Stromal cell of bone marrow (primary cell): ENCODE data around the gene RNF11.
"Not testable (repeated sequence)": the region's sequence is repeated elsewhere in the genome, so short reads cannot be mapped to it uniquely, and the experiment has no call there.

Experiments
- DNase-seq: peaks from one replicate; pipeline ENCODE4 v3.0.0-alpha.2; 2012; ENCODE audit warnings: low read depth

The RNF11 gene

GRCh38 chr1:51228471-51228870 lies 7.6 kb upstream of the RNF11 start:
- DNase-seq, result not testable (repeated sequence)

- no peak for DNase-seq
These were observed 5.5 kb upstream of the RNF11 start for GRCh38 chr1:51230501-51231078.

DNA sequence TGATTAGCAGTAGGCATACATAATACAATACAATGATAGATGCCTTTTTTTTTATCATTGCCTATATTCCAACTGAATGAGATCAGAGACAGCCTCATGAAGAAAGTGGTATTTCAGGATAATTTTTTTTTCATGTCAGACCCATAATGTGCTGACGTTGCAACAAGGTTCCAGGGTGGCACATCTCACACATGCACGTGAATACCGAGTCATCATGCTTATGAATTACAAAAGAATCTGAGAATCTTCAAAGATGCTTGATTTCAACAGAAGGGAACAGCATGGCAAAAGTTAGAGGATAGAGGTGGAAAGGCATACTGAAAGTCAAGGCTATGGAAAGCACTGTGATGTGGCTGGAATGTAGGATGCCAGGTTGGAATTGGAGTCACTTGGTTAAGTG lies 5.0 kb upstream of the RNF11 start:
- no peak for DNase-seq

GRCh38 chr1:51231896-51232295 lies 4.2 kb upstream of the RNF11 start:
- DNase-seq, result no peak

DNA sequence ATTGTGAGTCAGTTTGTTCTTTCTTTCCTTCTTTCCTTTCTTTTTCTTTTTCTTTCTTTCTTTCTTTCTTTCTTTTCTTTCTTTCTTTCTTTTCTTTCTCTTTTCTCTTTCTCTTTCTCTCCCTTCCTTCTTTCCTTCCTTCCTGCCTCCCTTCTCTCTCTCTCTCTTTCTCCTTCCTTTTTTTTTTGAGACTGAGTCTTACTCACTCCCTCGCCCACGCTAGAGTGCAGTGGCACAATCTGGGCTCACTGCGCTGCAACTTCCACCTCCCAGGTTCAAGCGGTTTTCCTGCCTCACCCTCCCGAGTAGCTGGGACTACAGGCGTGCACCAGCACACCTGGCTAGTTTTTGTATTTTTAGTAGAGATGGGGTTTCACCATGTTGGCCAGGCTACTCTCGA lies 1.8 kb upstream of the RNF11 start:
- not testable (repeated sequence) for DNase-seq

GRCh38 chr1:51234721-51235425 lies 1.2 kb upstream of the RNF11 start:
- DNase-seq, result no peak

- DNase-seq, result no peak
These were observed 668 bp downstream of the RNF11 start for GRCh38 chr1:51236531-51237350.

DNA sequence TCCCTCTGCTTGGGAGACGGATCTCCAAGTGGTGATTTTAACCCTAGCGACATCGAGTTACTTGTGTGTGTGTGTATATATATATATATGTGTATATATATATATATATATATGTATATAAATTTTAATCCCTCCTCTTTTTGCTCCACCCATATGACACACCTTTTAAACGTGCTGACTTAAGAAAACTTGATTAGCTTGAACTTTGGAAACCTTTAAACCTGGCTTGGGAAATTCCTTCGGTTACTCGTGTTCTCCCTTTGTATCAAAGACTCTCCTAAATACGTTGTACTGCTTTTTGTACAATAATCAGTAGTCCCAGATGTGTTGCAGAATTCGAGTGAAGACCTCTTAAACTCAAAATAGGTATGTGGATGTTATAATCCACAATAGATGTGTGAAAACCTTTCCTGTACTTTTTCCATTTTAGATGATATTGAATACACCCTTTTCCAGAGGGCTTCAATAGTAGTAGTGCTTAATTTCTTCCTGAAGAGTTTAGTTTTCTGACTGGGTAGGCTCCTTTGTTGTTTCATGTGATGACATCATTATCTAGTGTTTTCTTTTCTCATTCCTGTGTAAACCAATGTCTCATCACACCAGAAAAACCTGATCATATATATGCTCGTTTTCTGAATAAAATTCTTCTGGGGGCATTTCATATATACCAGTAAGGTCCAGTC lies 1.4 kb downstream of the RNF11 start:
- no peak for DNase-seq

- DNase-seq, result no peak
These were observed 1.9 kb downstream of the RNF11 start for GRCh38 chr1:51238034-51238403.

- no peak for DNase-seq
These were observed 4.0 kb downstream of the RNF11 start for GRCh38 chr1:51240084-51240483.

- DNase-seq, result no peak
These were observed 5.0 kb downstream of the RNF11 start for GRCh38 chr1:51241119-51241518.

GRCh38 chr1:51242546-51242945 lies 6.5 kb downstream of the RNF11 start:
- no peak for DNase-seq

- DNase-seq, result no peak
These were observed 10.9 kb downstream of the RNF11 start for GRCh38 chr1:51247022-51247421.

GRCh38 chr1:51247499-51247898 lies 11.4 kb downstream of the RNF11 start:
- no peak for DNase-seq

- no peak for DNase-seq
These were observed 13.4 kb downstream of the RNF11 start for GRCh38 chr1:51249445-51249844.

GRCh38 chr1:51250729-51251128 lies 14.7 kb downstream of the RNF11 start:
- DNase-seq, result not testable (repeated sequence)

- DNase-seq, result not testable (repeated sequence)
These were observed 15.1 kb downstream of the RNF11 start for GRCh38 chr1:51251165-51251564.

- DNase-seq, result no peak
These were observed 16.3 kb downstream of the RNF11 start for GRCh38 chr1:51252366-51252765.

- no peak for DNase-seq
These were observed 17.6 kb downstream of the RNF11 start for GRCh38 chr1:51253691-51254090.

DNA sequence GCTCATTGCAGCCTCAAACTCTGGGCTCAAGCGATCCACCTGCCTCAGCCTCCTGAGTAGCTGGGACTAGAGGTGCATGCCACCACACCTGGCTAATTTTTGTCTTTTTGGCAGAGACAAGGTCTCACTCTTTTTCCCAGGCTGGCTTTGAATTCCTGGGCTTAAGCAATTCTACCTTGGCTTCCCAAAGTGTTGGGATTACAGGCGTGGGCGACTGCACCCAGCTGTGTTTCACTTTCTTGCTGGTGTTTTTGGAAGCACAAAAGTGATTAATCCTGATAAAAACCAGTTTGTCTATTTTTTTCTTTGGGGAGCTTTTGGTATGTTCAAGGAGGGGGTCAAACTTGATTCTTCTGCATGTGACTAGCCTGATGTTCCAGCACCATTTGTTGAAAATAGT lies 19.3 kb downstream of the RNF11 start:
- DNase-seq, result no peak

DNA sequence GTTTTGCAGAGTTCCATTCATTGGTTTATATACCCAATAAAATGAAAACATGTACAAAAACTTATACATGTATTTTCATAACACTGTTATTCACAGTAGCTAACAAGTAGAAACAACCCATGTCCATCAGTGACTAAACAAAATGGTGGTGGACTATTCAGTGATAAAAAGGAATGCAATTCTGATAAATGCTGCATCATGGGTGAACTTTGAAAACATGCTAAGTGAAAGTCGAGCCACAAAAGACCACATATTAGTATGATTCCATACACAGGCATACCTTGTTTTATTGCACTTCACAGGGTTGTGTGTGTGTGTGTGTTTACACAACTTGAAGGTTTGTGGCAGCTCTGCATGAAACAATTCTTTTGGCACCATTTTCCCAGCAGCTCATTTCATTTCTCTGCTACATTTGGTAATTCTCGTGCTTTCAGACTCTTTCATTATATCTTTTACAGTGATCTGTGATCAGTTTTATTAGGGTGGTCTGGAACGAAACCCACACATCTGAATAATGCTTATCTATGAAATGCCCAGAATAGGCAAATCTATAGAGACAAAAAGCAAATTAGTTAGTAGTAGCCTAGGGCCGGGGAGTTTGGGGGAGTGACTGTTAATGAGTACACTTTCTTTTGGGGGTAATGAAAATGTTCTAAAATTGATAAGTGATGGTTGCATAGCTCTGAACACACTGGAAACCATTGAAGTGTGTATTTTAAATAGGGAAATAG lies 27.2 kb downstream of the RNF11 start:
- no peak for DNase-seq

GRCh38 chr1:51264451-51264850 lies 28.4 kb downstream of the RNF11 start:
- DNase-seq, result peak; percentile 90
